DMS 273 (cell line): Measurements from ENCODE around the gene PRAMEF11.

Experiments
- DNase-seq: peaks from one replicate; lab custom pipeline; 2025; ENCODE audit not compliant: unreplicated experiment; lab: John Stamatoyannopoulos, UW

PRAMEF11 gene

DNA sequence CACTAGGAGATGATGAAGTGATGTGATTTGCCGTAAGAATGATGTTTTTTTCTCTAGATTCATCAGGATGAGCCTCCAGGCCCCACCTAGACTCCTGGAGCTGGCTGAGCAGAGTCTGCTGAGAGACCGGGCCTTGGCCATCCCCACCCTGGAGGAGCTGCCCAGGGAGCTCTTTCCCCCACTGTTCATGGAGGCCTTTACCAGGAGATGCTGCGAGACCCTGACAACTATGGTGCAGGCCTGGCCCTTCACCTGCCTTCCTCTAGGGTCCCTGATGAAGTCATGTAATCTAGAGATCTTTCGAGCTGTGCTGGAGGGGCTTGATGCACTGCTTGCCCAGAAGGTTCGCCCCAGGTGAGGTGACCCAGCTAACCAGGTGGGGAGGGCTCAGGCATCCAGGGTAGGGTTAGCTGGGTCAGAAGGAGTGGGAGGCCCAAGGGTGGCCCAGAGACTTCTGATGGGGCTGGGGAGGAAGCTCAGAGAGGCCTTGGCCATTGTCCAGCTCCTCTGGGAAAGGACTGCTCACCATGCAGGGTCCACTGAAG is 56.3 kb downstream of the PRAMEF11 start:
- no peak for DNase-seq
